ENCODE measurements around the gene PPFIA4. TPM values are rescaled to one million over a fixed set of nuclear protein-coding genes. Genes with fewer than 3 reads are reported as not detected.

PPFIA4 gene
- total RNA-seq, 1 experiment from 2014 or later: 10.8 TPM

DNA sequence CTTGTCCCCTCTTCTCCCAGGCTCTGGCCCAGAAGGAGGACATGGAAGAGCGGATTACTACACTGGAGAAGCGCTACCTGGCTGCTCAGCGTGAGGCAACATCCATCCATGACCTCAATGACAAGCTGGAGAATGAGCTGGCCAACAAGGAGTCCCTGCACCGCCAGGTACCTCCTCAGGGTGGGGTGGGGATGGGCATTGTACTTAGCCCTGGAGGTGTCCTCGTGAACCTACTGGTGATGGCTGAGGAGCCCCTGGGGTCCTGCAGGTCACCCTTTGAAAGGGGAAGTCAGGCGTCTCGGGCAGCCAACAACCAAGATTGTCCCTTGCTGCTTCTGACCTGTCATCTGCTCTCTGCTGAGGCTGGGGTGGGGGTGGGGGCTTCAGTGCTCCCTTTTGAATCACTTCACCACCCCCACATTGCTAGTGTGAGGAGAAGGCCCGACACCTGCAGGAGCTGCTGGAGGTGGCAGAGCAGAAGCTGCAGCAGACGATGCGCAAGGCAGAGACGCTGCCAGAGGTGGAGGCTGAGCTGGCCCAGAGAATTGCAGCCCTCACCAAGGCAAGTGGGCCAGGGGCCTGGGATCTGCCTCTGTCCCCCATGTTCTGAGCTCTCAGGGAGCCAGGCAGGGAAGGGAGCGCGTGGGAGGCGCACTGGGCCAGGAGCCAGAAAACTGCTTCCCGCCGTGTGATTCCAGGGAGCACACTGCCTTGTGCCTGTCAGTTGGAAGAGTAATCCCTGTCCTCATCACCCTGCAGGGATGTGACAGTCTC is 19.7 kb downstream of the PPFIA4 start:
- no TSS peak for BruUV-seq (replicated peaks)
- no peaks in the 10 kb centered on the region for H3K9me3 ChIP-seq (ENCODE audit: control insufficient read depth in 1 of 2, insufficient read depth in 1 of 2, low read depth in 1 of 2, low read length in 2 of 2)
- no peak overlapping the region for H2AFZ ChIP-seq (ENCODE audit: low read depth, low read length, poor library complexity, severe bottlenecking)
- CTCF ChIA-PET: interaction anchor here (0.7 to 2.4 kb wide), 3 partner anchors 39 to 227 kb away, joined by 3 to 15 read pairs (median 4); no protein-coding TSS in a partner anchor
- no peak overlapping the region for H3K27ac ChIP-seq (ENCODE audit: low read depth, low read length)
- no peak overlapping the region for H3K4me3 ChIP-seq (replicated peaks in 1 of 2; ENCODE audit: low read depth in 1 of 2, low read length in 2 of 2)
- intact Hi-C loops (cut with micrococcal nuclease): no loop called here
- POLR2A ChIA-PET: no interaction called here
- peaks cover 8 to 30% of the 10 kb centered on the region in 2 experiments for H3K4me1 ChIP-seq (ENCODE audit: control insufficient read depth in 1 of 2, insufficient read depth in 2 of 2, low read length in 2 of 2)
- H3K4me2 ChIP-seq (ENCODE audit: low read length): peak overlapping the region; percentile 2; the same call in 1 of the 2 replicates
- DNase-seq (ENCODE audit: low read depth, low spot score): no peak
- RAD21 ChIA-PET (ENCODE audit: low non-redundant PET in 1 of 2, low total read pairs in 2 of 2, uncharacterized antibody in 2 of 2, unreplicated experiment in 2 of 2): interaction anchor here in 1 of 2 experiments (1.1 kb wide), 1 partner anchor 221 kb away, joined by 3 read pairs; no protein-coding TSS in a partner anchor
- H3K9me2 ChIP-seq (ENCODE audit: insufficient read depth): no peaks in the 10 kb centered on the region
- H3K36me3 ChIP-seq (ENCODE audit: control insufficient read depth in 1 of 2, insufficient read depth in 2 of 2, low read length in 2 of 2): 0 out of 4 replicates have a peak, but pooled peaks cover 0 to 3% of the 10 kb centered on the region in 2 experiments
- no peak for ATAC-seq
- TF ChIP-seq JUND (IDR thresholded peaks at IDR 0.05): no peak
- H3K27me3 ChIP-seq (ENCODE audit: insufficient read depth, low read length): no peaks in the 10 kb centered on the region
- no peak overlapping the region for H3K9ac ChIP-seq (ENCODE audit: low read length)
- no peaks in the 10 kb centered on the region for H4K20me1 ChIP-seq (ENCODE audit: insufficient read depth)
- no peaks in the 10 kb centered on the region for H3K79me2 ChIP-seq (ENCODE audit: insufficient read depth, low read length)

DNA sequence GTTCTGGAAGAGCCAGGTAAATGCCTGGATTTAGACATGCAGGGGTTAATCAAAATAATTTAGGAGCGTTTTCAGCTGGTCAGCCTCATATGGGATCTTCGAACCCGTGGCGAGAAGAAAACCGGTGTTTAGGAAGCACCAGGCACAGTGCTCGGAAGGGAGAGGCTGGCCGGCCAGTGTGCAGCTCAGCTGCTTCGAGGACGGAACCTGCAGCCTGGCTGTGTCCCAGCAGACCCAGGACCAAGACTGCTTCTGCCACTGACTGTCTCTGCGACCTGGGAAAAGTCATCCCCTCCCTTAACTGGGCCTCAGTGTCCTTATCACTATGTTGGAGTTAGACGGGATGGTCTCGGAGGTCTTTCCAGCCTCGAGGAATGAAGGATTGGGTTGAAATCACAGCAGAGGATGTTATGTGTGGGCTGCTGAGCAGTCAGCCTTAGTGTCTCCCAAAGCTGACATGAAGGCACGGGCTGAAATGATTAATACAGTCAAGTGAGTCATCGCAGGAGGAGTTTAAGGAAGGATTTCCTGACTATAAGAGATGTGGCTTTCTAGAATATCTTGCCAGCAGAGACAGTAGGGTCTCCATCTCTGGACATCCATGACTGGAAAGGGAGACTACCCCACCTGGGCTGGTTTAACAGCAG is 20.8 kb downstream of the PPFIA4 start:
- Histone ChIP-seq H4K20me1 (ENCODE audit: insufficient read depth) (no peaks in the 10 kb centered on the region), H3K36me3 (ENCODE audit: control insufficient read depth in 1 of 2, insufficient read depth in 2 of 2, low read length in 2 of 2) (0 out of 4 replicates have a peak, but pooled peaks cover 0 to 3% of the 10 kb centered on the region in 2 experiments), H3K79me2 (ENCODE audit: insufficient read depth, low read length) (no peaks in the 10 kb centered on the region), H3K4me3 (replicated peaks in 1 of 2; ENCODE audit: low read depth in 1 of 2, low read length in 2 of 2) (no peak overlapping the region), H2AFZ (ENCODE audit: low read depth, low read length, poor library complexity, severe bottlenecking) (no peak overlapping the region), H3K9me2 (ENCODE audit: insufficient read depth) (no peaks in the 10 kb centered on the region), H3K9me3 (ENCODE audit: control insufficient read depth in 1 of 2, insufficient read depth in 1 of 2, low read depth in 1 of 2, low read length in 2 of 2) (no peaks in the 10 kb centered on the region), H3K4me2 (ENCODE audit: low read length) (peak overlapping the region; percentile 40), H3K27me3 (ENCODE audit: insufficient read depth, low read length) (no peaks in the 10 kb centered on the region), H3K4me1 (ENCODE audit: control insufficient read depth in 1 of 2, insufficient read depth in 2 of 2, low read length in 2 of 2) (peaks cover 8 to 20% of the 10 kb centered on the region in 2 experiments), H3K27ac (ENCODE audit: low read depth, low read length) (no peak overlapping the region), H3K9ac (ENCODE audit: low read length) (no peak overlapping the region)
- RAD21 ChIA-PET (ENCODE audit: low non-redundant PET in 1 of 2, low total read pairs in 2 of 2, uncharacterized antibody in 2 of 2, unreplicated experiment in 2 of 2): no interaction called here
- intact Hi-C loops (cut with micrococcal nuclease): no loop called here
- DNase-seq (ENCODE audit: low read depth, low spot score): no peak
- no TSS peak for BruUV-seq (replicated peaks)
- POLR2A ChIA-PET: no interaction called here
- CTCF ChIA-PET: interaction anchor here (1.0 to 2.4 kb wide), 3 partner anchors 7 to 226 kb away, joined by 4 to 15 read pairs (median 8); no protein-coding TSS in a partner anchor
- ATAC-seq: peak; percentile 77
- no peak for TF ChIP-seq POLR2A (IDR thresholded peaks at IDR 0.05; ENCODE audit: borderline replicate concordance, extremely low read depth, insufficient read depth, insufficient read length)
- TF ChIP-seq EZH2phosphoT487 (IDR thresholded peaks at IDR 0.05; ENCODE audit: borderline replicate concordance): no peak
- TF ChIP-seq SP1 (IDR thresholded peaks at IDR 0.05; ENCODE audit: low read depth): no peak
- TF ChIP-seq FOSL1 (IDR thresholded peaks at IDR 0.05; ENCODE audit: low read depth): peak; percentile 62; the same call in 1 of the 2 replicates
- TF ChIP-seq, protein P1, sequence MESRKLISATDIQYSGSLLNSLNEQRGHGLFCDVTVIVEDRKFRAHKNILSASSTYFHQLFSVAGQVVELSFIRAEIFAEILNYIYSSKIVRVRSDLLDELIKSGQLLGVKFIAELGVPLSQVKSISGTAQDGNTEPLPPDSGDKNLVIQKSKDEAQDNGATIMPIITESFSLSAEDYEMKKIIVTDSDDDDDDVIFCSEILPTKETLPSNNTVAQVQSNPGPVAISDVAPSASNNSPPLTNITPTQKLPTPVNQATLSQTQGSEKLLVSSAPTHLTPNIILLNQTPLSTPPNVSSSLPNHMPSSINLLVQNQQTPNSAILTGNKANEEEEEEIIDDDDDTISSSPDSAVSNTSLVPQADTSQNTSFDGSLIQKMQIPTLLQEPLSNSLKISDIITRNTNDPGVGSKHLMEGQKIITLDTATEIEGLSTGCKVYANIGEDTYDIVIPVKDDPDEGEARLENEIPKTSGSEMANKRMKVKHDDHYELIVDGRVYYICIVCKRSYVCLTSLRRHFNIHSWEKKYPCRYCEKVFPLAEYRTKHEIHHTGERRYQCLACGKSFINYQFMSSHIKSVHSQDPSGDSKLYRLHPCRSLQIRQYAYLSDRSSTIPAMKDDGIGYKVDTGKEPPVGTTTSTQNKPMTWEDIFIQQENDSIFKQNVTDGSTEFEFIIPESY (IDR thresholded peaks at IDR 0.05; ENCODE audit: extremely low read depth, insufficient replicate concordance, low read length): no peak
- TF ChIP-seq RAD21 (IDR thresholded peaks at IDR 0.05; ENCODE audit: low read depth): no peak
- no peak for TF ChIP-seq EZH2 (IDR thresholded peaks at IDR 0.05)
- no peak for TF ChIP-seq SRF (IDR thresholded peaks at IDR 0.05; ENCODE audit: low read depth)
- TF ChIP-seq ZFX (IDR thresholded peaks at IDR 0.05): no peak
- TF ChIP-seq CBX3 (IDR thresholded peaks at IDR 0.05; ENCODE audit: low read depth): no peak
- TF ChIP-seq SIN3A (IDR thresholded peaks at IDR 0.05; ENCODE audit: low read depth): no peak
- no peak for TF ChIP-seq TCF7L2 (IDR thresholded peaks at IDR 0.05; ENCODE audit: borderline replicate concordance, extremely low read depth, insufficient read depth, insufficient read length)
- TF ChIP-seq, protein P2, sequence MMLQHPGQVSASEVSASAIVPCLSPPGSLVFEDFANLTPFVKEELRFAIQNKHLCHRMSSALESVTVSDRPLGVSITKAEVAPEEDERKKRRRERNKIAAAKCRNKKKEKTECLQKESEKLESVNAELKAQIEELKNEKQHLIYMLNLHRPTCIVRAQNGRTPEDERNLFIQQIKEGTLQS (IDR thresholded peaks at IDR 0.05): no peak
- no peak for TF ChIP-seq YY1 (IDR thresholded peaks at IDR 0.05; ENCODE audit: extremely low read depth, insufficient replicate concordance, low read depth, low read length)
- TF ChIP-seq JUND (IDR thresholded peaks at IDR 0.05): peak; percentile 54; the same call in 1 of the 2 replicates

Data from HCT116 (cell line).